Measurements from ENCODE around the gene ZRANB1.

DNA sequence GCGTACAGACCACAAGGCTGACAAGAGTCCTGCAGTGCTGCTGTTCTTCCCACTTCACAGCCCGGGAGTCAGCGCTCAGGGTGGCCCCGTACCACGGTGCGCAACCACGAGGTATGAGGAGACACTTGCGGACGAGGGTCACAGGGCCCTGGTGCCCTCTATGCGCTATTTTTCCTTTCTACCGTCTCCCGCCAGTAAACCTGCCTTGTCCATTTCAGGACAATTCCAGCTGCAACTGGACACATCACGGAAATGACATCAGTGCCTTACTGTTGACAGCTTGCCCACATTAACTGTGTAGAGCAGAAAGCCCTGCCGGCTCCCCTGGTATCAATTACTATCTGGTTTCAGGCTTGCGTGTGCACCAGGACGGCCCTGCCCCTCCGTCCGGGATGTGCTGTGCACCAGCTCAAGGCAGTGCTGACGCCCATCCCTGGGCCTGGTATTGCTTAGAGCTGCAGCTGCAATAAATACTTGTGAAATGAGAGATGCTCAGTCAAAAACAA lies 65.1 kb downstream of the ZRANB1 start:
- TF ChIP-seq, protein P1, sequence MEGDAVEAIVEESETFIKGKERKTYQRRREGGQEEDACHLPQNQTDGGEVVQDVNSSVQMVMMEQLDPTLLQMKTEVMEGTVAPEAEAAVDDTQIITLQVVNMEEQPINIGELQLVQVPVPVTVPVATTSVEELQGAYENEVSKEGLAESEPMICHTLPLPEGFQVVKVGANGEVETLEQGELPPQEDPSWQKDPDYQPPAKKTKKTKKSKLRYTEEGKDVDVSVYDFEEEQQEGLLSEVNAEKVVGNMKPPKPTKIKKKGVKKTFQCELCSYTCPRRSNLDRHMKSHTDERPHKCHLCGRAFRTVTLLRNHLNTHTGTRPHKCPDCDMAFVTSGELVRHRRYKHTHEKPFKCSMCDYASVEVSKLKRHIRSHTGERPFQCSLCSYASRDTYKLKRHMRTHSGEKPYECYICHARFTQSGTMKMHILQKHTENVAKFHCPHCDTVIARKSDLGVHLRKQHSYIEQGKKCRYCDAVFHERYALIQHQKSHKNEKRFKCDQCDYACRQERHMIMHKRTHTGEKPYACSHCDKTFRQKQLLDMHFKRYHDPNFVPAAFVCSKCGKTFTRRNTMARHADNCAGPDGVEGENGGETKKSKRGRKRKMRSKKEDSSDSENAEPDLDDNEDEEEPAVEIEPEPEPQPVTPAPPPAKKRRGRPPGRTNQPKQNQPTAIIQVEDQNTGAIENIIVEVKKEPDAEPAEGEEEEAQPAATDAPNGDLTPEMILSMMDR (IDR thresholded peaks at IDR 0.05), result no peak
- no peak for TF ChIP-seq POLR2A (IDR thresholded peaks at IDR 0.05)
- TF ChIP-seq POLR2AphosphoS5 (IDR thresholded peaks at IDR 0.05), result no peak

Measured in transverse colon (tissue), 4 donors.